Stomach smooth muscle (tissue), 2 donors: ENCODE data around the gene KIF2A.

ENCODE experiments used
- H3K27ac ChIP-seq: one replicate; pipeline ENCODE4 v1.7.0; 2013; ENCODE audit warnings: mild to moderate bottlenecking, low read length, inconsistent platforms
- H3K27me3 ChIP-seq, 2 donors: one replicate each; pipeline ENCODE4 v1.7.0; 2013; ENCODE audit warnings: low read length in 2 of 2; ENCODE audit not compliant: insufficient read depth in 2 of 2, control insufficient read depth in 1 of 2
- H3K36me3 ChIP-seq, 2 donors: one replicate each; pipeline ENCODE4 v1.7.0; 2013; ENCODE audit warnings: low read length in 2 of 2; ENCODE audit not compliant: control insufficient read depth in 2 of 2, insufficient read depth in 2 of 2
- H3K4me1 ChIP-seq: one replicate; pipeline ENCODE4 v1.7.0; 2013; ENCODE audit warnings: low read length; ENCODE audit not compliant: control insufficient read depth, insufficient read depth
- H3K4me3 ChIP-seq, 2 donors: one replicate each; pipeline ENCODE4 v1.7.0; 2013; ENCODE audit warnings: low read length in 2 of 2
- H3K9ac ChIP-seq, 2 donors: one replicate each; pipeline ENCODE4 v1.7.0; 2013; ENCODE audit warnings: low read length in 2 of 2, mild to moderate bottlenecking in 1 of 2
- H3K9me3 ChIP-seq, 2 donors: one replicate each; pipeline ENCODE4 v1.7.0; 2013; ENCODE audit warnings: low read length in 2 of 2; ENCODE audit not compliant: control insufficient read depth in 2 of 2
- donor health status: healthy.
- donor health status: Pancreatic carcinoma.

The KIF2A gene

GRCh38 chr5:62271870-62272269 lies 34.1 kb upstream of the KIF2A start:
- Histone ChIP-seq H3K27me3 (no peaks in the 10 kb centered on the region), H3K9ac (no peak overlapping the region), H3K4me1 (no peaks in the 10 kb centered on the region), H3K27ac (no peak overlapping the region), H3K9me3 (no peaks in the 10 kb centered on the region), H3K36me3 (no peaks in the 10 kb centered on the region), H3K4me3 (no peak overlapping the region)

GRCh38 chr5:62273687-62274086 lies 32.3 kb upstream of the KIF2A start:
- no peak overlapping the region for H3K27ac ChIP-seq
- H3K36me3 ChIP-seq = no peaks in the 10 kb centered on the region
- H3K9ac ChIP-seq = no peak overlapping the region
- H3K9me3 ChIP-seq = no peaks in the 10 kb centered on the region
- H3K4me1 ChIP-seq = no peaks in the 10 kb centered on the region
- H3K4me3 ChIP-seq = no peak overlapping the region
- H3K27me3 ChIP-seq = no peaks in the 10 kb centered on the region

- Histone ChIP-seq H3K27ac (no peak overlapping the region), H3K36me3 (no peaks in the 10 kb centered on the region), H3K4me1 (no peaks in the 10 kb centered on the region), H3K27me3 (no peaks in the 10 kb centered on the region), H3K9me3 (no peaks in the 10 kb centered on the region), H3K4me3 (no peak overlapping the region), H3K9ac (no peak overlapping the region)
Observed at GRCh38 chr5:62275581-62275980, 30.4 kb upstream of the KIF2A start.

GRCh38 chr5:62281411-62281810 lies 24.6 kb upstream of the KIF2A start:
- H3K9me3 ChIP-seq = no peaks in the 10 kb centered on the region
- H3K27me3 ChIP-seq = no peaks in the 10 kb centered on the region
- no peak overlapping the region for H3K27ac ChIP-seq
- no peaks in the 10 kb centered on the region for H3K4me1 ChIP-seq
- H3K9ac ChIP-seq = no peak overlapping the region
- H3K36me3 ChIP-seq = no peaks in the 10 kb centered on the region
- H3K4me3 ChIP-seq = no peak overlapping the region

GRCh38 chr5:62282064-62282463 lies 23.9 kb upstream of the KIF2A start:
- no peak overlapping the region for H3K9ac ChIP-seq
- no peak overlapping the region for H3K27ac ChIP-seq
- no peaks in the 10 kb centered on the region for H3K36me3 ChIP-seq
- H3K4me3 ChIP-seq = no peak overlapping the region
- H3K27me3 ChIP-seq = no peaks in the 10 kb centered on the region
- H3K9me3 ChIP-seq = no peaks in the 10 kb centered on the region
- no peaks in the 10 kb centered on the region for H3K4me1 ChIP-seq

GRCh38 chr5:62283005-62283404 lies 23.0 kb upstream of the KIF2A start:
- no peaks in the 10 kb centered on the region for H3K4me1 ChIP-seq

GRCh38 chr5:62283861-62284260 lies 22.1 kb upstream of the KIF2A start:
- Histone ChIP-seq H3K27me3 (no peaks in the 10 kb centered on the region), H3K27ac (no peak overlapping the region), H3K9ac (no peak overlapping the region), H3K9me3 (no peaks in the 10 kb centered on the region), H3K4me1 (no peaks in the 10 kb centered on the region), H3K4me3 (no peak overlapping the region), H3K36me3 (no peaks in the 10 kb centered on the region)

More at GRCh38 chr5:62283005-62283404, 23.0 kb upstream of the KIF2A start:
- Histone ChIP-seq H3K4me3 (no peak overlapping the region), H3K27me3 (no peaks in the 10 kb centered on the region), H3K9ac (no peak overlapping the region), H3K36me3 (no peaks in the 10 kb centered on the region), H3K9me3 (no peaks in the 10 kb centered on the region), H3K27ac (no peak overlapping the region)

GRCh38 chr5:62284946-62285891 lies 20.8 kb upstream of the KIF2A start:
- no peaks in the 10 kb centered on the region for H3K27me3 ChIP-seq
- no peak overlapping the region for H3K9ac ChIP-seq
- H3K4me1 ChIP-seq = no peaks in the 10 kb centered on the region
- no peak overlapping the region for H3K27ac ChIP-seq
- no peaks in the 10 kb centered on the region for H3K36me3 ChIP-seq
- H3K4me3 ChIP-seq = no peak overlapping the region
- H3K9me3 ChIP-seq = no peaks in the 10 kb centered on the region

- Histone ChIP-seq H3K9me3 (no peaks in the 10 kb centered on the region), H3K9ac (no peak overlapping the region), H3K27me3 (no peaks in the 10 kb centered on the region), H3K36me3 (no peaks in the 10 kb centered on the region), H3K4me3 (no peak overlapping the region), H3K27ac (no peak overlapping the region), H3K4me1 (no peaks in the 10 kb centered on the region)
Observed at GRCh38 chr5:62286834-62287233, 19.2 kb upstream of the KIF2A start.

GRCh38 chr5:62287237-62287636 lies 18.8 kb upstream of the KIF2A start:
- H3K4me3 ChIP-seq = no peak overlapping the region
- H3K27me3 ChIP-seq = no peaks in the 10 kb centered on the region
- no peak overlapping the region for H3K9ac ChIP-seq
- H3K9me3 ChIP-seq = no peaks in the 10 kb centered on the region
- no peaks in the 10 kb centered on the region for H3K4me1 ChIP-seq
- no peak overlapping the region for H3K27ac ChIP-seq
- H3K36me3 ChIP-seq = no peaks in the 10 kb centered on the region

- Histone ChIP-seq H3K27ac (no peak overlapping the region), H3K4me3 (no peak overlapping the region), H3K4me1 (no peaks in the 10 kb centered on the region), H3K27me3 (no peaks in the 10 kb centered on the region), H3K9ac (no peak overlapping the region), H3K36me3 (no peaks in the 10 kb centered on the region), H3K9me3 (no peaks in the 10 kb centered on the region)
Observed at GRCh38 chr5:62288118-62288517, 17.9 kb upstream of the KIF2A start.
